Naive thymus-derived CD4-positive, alpha-beta T cell (primary cell): ENCODE measurements around the gene TRPM8. TPM values are rescaled to one million over a fixed set of nuclear protein-coding genes. Genes with fewer than 3 reads are reported as not detected.

Experiments
- ATAC-seq: fragments of 150-1000 bp; cut with Tn5 transposase; 2 replicates; pipeline ENCODE4 v1.10.0; 2021; ENCODE audit warnings: mild to moderate bottlenecking, moderate library complexity
- CTCF ChIA-PET: fragments of 350-600 bp; sonication (Branson Sonifier 250); formaldehyde crosslinking; loops from one replicate; lab custom pipeline; 2021; ENCODE audit warnings: antibody characterized with exemption; lab: Charles Lee
- POLR2A ChIA-PET: fragments of 350-600 bp; sonication (Branson Sonifier 250); formaldehyde crosslinking; loops from one replicate; lab custom pipeline; 2021; ENCODE audit warnings: antibody characterized with exemption, inconsistent platforms; lab: Charles Lee
- DNase-seq, 9 donors: peaks; one replicate each; pipeline versions ENCODE4 v3.0.0 to v3.0.0-alpha.2; 2020 to 2022; ENCODE audit warnings: mixed read lengths in 1 of 9
- H3K27ac ChIP-seq: one replicate; pipeline ENCODE4 v1.7.0; 2013; ENCODE audit warnings: mild to moderate bottlenecking, low read depth, low read length, moderate library complexity
- H3K27me3 ChIP-seq, 2 donors: one replicate each; pipeline ENCODE4 v1.7.0; 2013; ENCODE audit warnings: low read length in 2 of 2, mild to moderate bottlenecking in 2 of 2, moderate library complexity in 2 of 2; ENCODE audit not compliant: control insufficient read depth in 2 of 2, insufficient read depth in 2 of 2
- H3K36me3 ChIP-seq, 3 experiments: 1 replicate in 2 of 3; 2 replicates in 1 of 3; pipeline ENCODE4 v1.7.0; 2013; ENCODE audit warnings: low read length in 3 of 3, mild to moderate bottlenecking in 3 of 3, moderate library complexity in 1 of 3; ENCODE audit not compliant: insufficient read depth in 3 of 3, control insufficient read depth in 2 of 3
- H3K4me1 ChIP-seq, 2 donors: one replicate each; pipeline ENCODE4 v1.7.0; 2013; ENCODE audit warnings: low read length in 2 of 2, mild to moderate bottlenecking in 2 of 2, moderate library complexity in 1 of 2; ENCODE audit not compliant: control insufficient read depth in 2 of 2, insufficient read depth in 2 of 2
- H3K4me3 ChIP-seq: 2 replicates; pipeline ENCODE4 v1.7.0; 2013; ENCODE audit warnings: mild to moderate bottlenecking, low read length
- H3K9me3 ChIP-seq, 3 experiments: 1 replicate in 2 of 3; 2 replicates in 1 of 3; pipeline ENCODE4 v1.7.0; 2013; ENCODE audit warnings: low read length in 3 of 3; ENCODE audit not compliant: control insufficient read depth in 2 of 3
- H3K27ac Mint-ChIP-seq, 9 donors: one replicate each; pipeline ENCODE4 v1.8.0; 2020 to 2022; ENCODE audit warnings: mixed read lengths in 9 of 9, mild to moderate bottlenecking in 8 of 9, moderate library complexity in 5 of 9, inconsistent platforms in 2 of 9
- H3K27me3 Mint-ChIP-seq, 5 donors: one replicate each; pipeline ENCODE4 v1.8.0; 2021 to 2022; ENCODE audit warnings: mixed read lengths in 5 of 5, mild to moderate bottlenecking in 1 of 5
- H3K36me3 Mint-ChIP-seq, 5 donors: one replicate each; pipeline ENCODE4 v1.8.0; 2020 to 2022; ENCODE audit warnings: mixed read lengths in 5 of 5, mild to moderate bottlenecking in 3 of 5, inconsistent platforms in 1 of 5
- H3K4me1 Mint-ChIP-seq, 7 donors: one replicate each; pipeline ENCODE4 v1.8.0; 2020 to 2022; ENCODE audit warnings: mixed read lengths in 7 of 7, mild to moderate bottlenecking in 3 of 7, inconsistent platforms in 1 of 7
- H3K4me3 Mint-ChIP-seq, 10 donors: one replicate each; pipeline ENCODE4 v1.8.0; 2020 to 2022; ENCODE audit warnings: mild to moderate bottlenecking in 10 of 10, mixed read lengths in 10 of 10, moderate library complexity in 6 of 10, inconsistent platforms in 2 of 10
- H3K9me3 Mint-ChIP-seq, 11 donors: one replicate each; pipeline ENCODE4 v1.8.0; 2020 to 2022; ENCODE audit warnings: mixed read lengths in 11 of 11, mild to moderate bottlenecking in 4 of 11, inconsistent platforms in 1 of 11, moderate library complexity in 1 of 11
- intact Hi-C, 2 donors: fragments of 100-400 bp; cut with micrococcal nuclease; formaldehyde crosslinking; loops; one replicate each; pipeline ENCODE4 v1.15.1; 2023
- polyA plus RNA-seq, 2 donors: library from polyadenylated mRNA; unstranded; fragments of 300-500 nt; fragmentation: Illumina TruSeq; gene quantifications; one replicate each; pipeline ENCODE4 v1.2.3, GENCODE V29; 2021
- total RNA-seq, 6 experiments: library from RNA in 5 of 6; stranded (reverse) in 5 of 6; gene quantifications; 1 replicate in 5 of 6; 2 replicates in 1 of 6; pipeline ENCODE4 v1.2.3 and lab custom pipeline; 2021 to 2026

The TRPM8 gene
- total and polyA plus RNA-seq, 7 experiments from 2014 or later: not detected

GRCh38 chr2:234006501-234006900 lies 89.3 kb downstream of the TRPM8 start:
- Histone ChIP-seq H3K36me3 (no peaks in the 10 kb centered on the region), H3K27me3 (no peaks in the 10 kb centered on the region), H3K9me3 (no peaks in the 10 kb centered on the region), H3K4me1 (peaks cover 9 to 10% of the 10 kb centered on the region in 2 donors), H3K27ac (no peak overlapping the region), H3K4me3 (no peak overlapping the region)
- peaks cover 0 to 7% (median 0%) of the 10 kb centered on the region in 5 donors for H3K36me3 Mint-ChIP-seq
- no peak overlapping the region for H3K4me3 Mint-ChIP-seq
- H3K27ac Mint-ChIP-seq: no peak overlapping the region
- DNase-seq (no peak), ATAC-seq (no peak)
- ChIA-PET CTCF (no interaction called here), POLR2A (no interaction called here)
- intact Hi-C loops: no loop called here
- peaks cover 0 to 86% (median 0%) of the 10 kb centered on the region in 5 donors for H3K27me3 Mint-ChIP-seq
- H3K4me1 Mint-ChIP-seq: peaks cover 6 to 23% (median 14%) of the 10 kb centered on the region in 7 donors
- H3K9me3 Mint-ChIP-seq: peaks cover 0 to 6% (median 0%) of the 10 kb centered on the region in 11 donors

GRCh38 chr2:234014427-234014826 lies 97.3 kb downstream of the TRPM8 start:
- Mint-ChIP-seq H3K27me3 (peaks cover 0 to 58% (median 0%) of the 10 kb centered on the region in 5 donors), H3K9me3 (peaks cover 0 to 6% (median 0%) of the 10 kb centered on the region in 11 donors), H3K36me3 (no peaks in the 10 kb centered on the region), H3K27ac (no peak overlapping the region), H3K4me3 (no peak overlapping the region), H3K4me1 (peaks cover 0 to 9% (median 0%) of the 10 kb centered on the region in 7 donors)
- DNase-seq: no peak
- H3K4me3 ChIP-seq: no peak overlapping the region
- ATAC-seq: no peak
- CTCF ChIA-PET: interaction anchor here (0.6 to 0.7 kb wide), 2 partner anchors 48 to 407 kb away, joined by 3 read pairs; no protein-coding TSS in a partner anchor
- H3K4me1 ChIP-seq: no peaks in the 10 kb centered on the region
- no peaks in the 10 kb centered on the region for H3K36me3 ChIP-seq
- POLR2A ChIA-PET: no interaction called here
- H3K27me3 ChIP-seq: no peaks in the 10 kb centered on the region
- no peaks in the 10 kb centered on the region for H3K9me3 ChIP-seq
- H3K27ac ChIP-seq: no peak overlapping the region
- intact Hi-C loops: no loop called here

GRCh38 chr2:234015861-234016260 lies 98.7 kb downstream of the TRPM8 start:
- H3K27me3 Mint-ChIP-seq: peaks cover 0 to 46% (median 0%) of the 10 kb centered on the region in 5 donors
- no peak overlapping the region for H3K27ac ChIP-seq
- no peaks in the 10 kb centered on the region for H3K27me3 ChIP-seq
- H3K4me3 ChIP-seq: no peak overlapping the region
- H3K4me1 ChIP-seq: no peaks in the 10 kb centered on the region
- intact Hi-C loops: no loop called here
- H3K9me3 Mint-ChIP-seq: peaks cover 0 to 5% (median 0%) of the 10 kb centered on the region in 11 donors
- H3K36me3 Mint-ChIP-seq: no peaks in the 10 kb centered on the region
- POLR2A ChIA-PET: no interaction called here
- no peaks in the 10 kb centered on the region for H3K9me3 ChIP-seq
- H3K4me3 Mint-ChIP-seq: no peak overlapping the region
- peaks cover 0 to 9% (median 0%) of the 10 kb centered on the region in 7 donors for H3K4me1 Mint-ChIP-seq
- CTCF ChIA-PET: no interaction called here
- ATAC-seq (no peak), DNase-seq (no peak)
- no peak overlapping the region for H3K27ac Mint-ChIP-seq
- no peaks in the 10 kb centered on the region for H3K36me3 ChIP-seq

GRCh38 chr2:234019896-234020295 lies 102.7 kb downstream of the TRPM8 start:
- no peak overlapping the region for H3K27ac Mint-ChIP-seq
- H3K4me3 ChIP-seq: no peak overlapping the region
- peaks cover 0 to 28% (median 0%) of the 10 kb centered on the region in 5 donors for H3K27me3 Mint-ChIP-seq
- CTCF ChIA-PET: interaction anchor here (0.6 kb wide), 2 partner anchors 822 to 856 kb away, joined by 3 read pairs; no protein-coding TSS in a partner anchor
- H3K27ac ChIP-seq: no peak overlapping the region
- peaks cover 3% of the 10 kb centered on the region in 2 donors for H3K4me1 ChIP-seq
- no peak for DNase-seq
- H3K36me3 ChIP-seq: no peaks in the 10 kb centered on the region
- no peak overlapping the region for H3K4me3 Mint-ChIP-seq
- H3K9me3 Mint-ChIP-seq: peaks cover 0 to 14% (median 0%) of the 10 kb centered on the region in 11 donors
- no peak for ATAC-seq
- H3K27me3 ChIP-seq: no peaks in the 10 kb centered on the region
- peaks cover 0 to 10% (median 8%) of the 10 kb centered on the region in 7 donors for H3K4me1 Mint-ChIP-seq
- H3K9me3 ChIP-seq: no peaks in the 10 kb centered on the region
- peaks cover 0 to 3% (median 0%) of the 10 kb centered on the region in 5 donors for H3K36me3 Mint-ChIP-seq
- intact Hi-C loops: no loop called here
- POLR2A ChIA-PET: no interaction called here

GRCh38 chr2:234020332-234020731 lies 103.2 kb downstream of the TRPM8 start:
- H3K27me3 Mint-ChIP-seq: peaks cover 0 to 27% (median 0%) of the 10 kb centered on the region in 5 donors
- ATAC-seq: no peak
- no peak overlapping the region for H3K4me3 ChIP-seq
- peaks cover 0 to 14% (median 0%) of the 10 kb centered on the region in 11 donors for H3K9me3 Mint-ChIP-seq
- no peak overlapping the region for H3K4me3 Mint-ChIP-seq
- intact Hi-C loops: no loop called here
- H3K36me3 ChIP-seq: no peaks in the 10 kb centered on the region
- peak overlapping the region in 1 of 9 donors; percentile 22 for H3K27ac Mint-ChIP-seq
- no peak for DNase-seq
- peaks cover 7% of the 10 kb centered on the region in 2 donors for H3K4me1 ChIP-seq
- H3K36me3 Mint-ChIP-seq: peaks cover 0 to 3% (median 0%) of the 10 kb centered on the region in 5 donors
- peaks cover 3 to 14% (median 9%) of the 10 kb centered on the region in 7 donors for H3K4me1 Mint-ChIP-seq
- no peaks in the 10 kb centered on the region for H3K27me3 ChIP-seq
- ChIA-PET CTCF (interaction anchor here (0.6 kb wide), 2 partner anchors 823 to 855 kb away, joined by 3 read pairs; no protein-coding TSS in a partner anchor), POLR2A (no interaction called here)
- H3K9me3 ChIP-seq: no peaks in the 10 kb centered on the region
- no peak overlapping the region for H3K27ac ChIP-seq

GRCh38 chr2:234022424-234022823 lies 105.3 kb downstream of the TRPM8 start:
- Mint-ChIP-seq H3K9me3 (peaks cover 0 to 16% (median 0%) of the 10 kb centered on the region in 11 donors), H3K27ac (peak overlapping the region in 1 of 9 donors; percentile 11), H3K36me3 (peaks cover 0 to 4% (median 0%) of the 10 kb centered on the region in 5 donors), H3K27me3 (peaks cover 0 to 18% (median 0%) of the 10 kb centered on the region in 5 donors), H3K4me1 (peaks cover 22 to 35% (median 30%) of the 10 kb centered on the region in 7 donors), H3K4me3 (no peak overlapping the region)
- peaks cover 25 to 26% of the 10 kb centered on the region in 2 donors for H3K4me1 ChIP-seq
- H3K27me3 ChIP-seq: no peaks in the 10 kb centered on the region
- POLR2A ChIA-PET: no interaction called here
- intact Hi-C loops: no loop called here
- CTCF ChIA-PET: no interaction called here
- no peak for DNase-seq
- H3K9me3 ChIP-seq: no peaks in the 10 kb centered on the region
- H3K36me3 ChIP-seq: no peaks in the 10 kb centered on the region
- no peak overlapping the region for H3K27ac ChIP-seq
- ATAC-seq: no peak
- H3K4me3 ChIP-seq: no peak overlapping the region
